DND-41 (cell line): ENCODE measurements around the gene STRC.

ENCODE experiments used
- EZH2 ChIP-seq: IDR thresholded peaks from 3 replicates; pipeline ENCODE4 v1.6.1; 2012; ENCODE audit warnings: borderline replicate concordance, low read depth, mild to moderate bottlenecking, moderate library complexity, low read length, inconsistent platforms; ENCODE audit not compliant: severe bottlenecking
- TF ChIP-seq, protein P1 (sequence below): IDR thresholded peaks from 2 replicates; pipeline ENCODE4 v1.5.1; 2012; ENCODE audit warnings: borderline replicate concordance, low read length, moderate library complexity, mild to moderate bottlenecking; ENCODE audit not compliant: poor library complexity, severe bottlenecking; ENCODE audit errors: extremely low read depth

- TF ChIP-seq, protein P1, sequence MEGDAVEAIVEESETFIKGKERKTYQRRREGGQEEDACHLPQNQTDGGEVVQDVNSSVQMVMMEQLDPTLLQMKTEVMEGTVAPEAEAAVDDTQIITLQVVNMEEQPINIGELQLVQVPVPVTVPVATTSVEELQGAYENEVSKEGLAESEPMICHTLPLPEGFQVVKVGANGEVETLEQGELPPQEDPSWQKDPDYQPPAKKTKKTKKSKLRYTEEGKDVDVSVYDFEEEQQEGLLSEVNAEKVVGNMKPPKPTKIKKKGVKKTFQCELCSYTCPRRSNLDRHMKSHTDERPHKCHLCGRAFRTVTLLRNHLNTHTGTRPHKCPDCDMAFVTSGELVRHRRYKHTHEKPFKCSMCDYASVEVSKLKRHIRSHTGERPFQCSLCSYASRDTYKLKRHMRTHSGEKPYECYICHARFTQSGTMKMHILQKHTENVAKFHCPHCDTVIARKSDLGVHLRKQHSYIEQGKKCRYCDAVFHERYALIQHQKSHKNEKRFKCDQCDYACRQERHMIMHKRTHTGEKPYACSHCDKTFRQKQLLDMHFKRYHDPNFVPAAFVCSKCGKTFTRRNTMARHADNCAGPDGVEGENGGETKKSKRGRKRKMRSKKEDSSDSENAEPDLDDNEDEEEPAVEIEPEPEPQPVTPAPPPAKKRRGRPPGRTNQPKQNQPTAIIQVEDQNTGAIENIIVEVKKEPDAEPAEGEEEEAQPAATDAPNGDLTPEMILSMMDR: no peak
- TF ChIP-seq EZH2: no peak
Measured at GRCh38 chr15:43648649-43649429, 30.2 kb upstream of the STRC start, which contains the start of gene CATSPER2.
